WTC11 (cell line): ENCODE data around the gene KRT76. TPM values are rescaled to one million over a fixed set of nuclear protein-coding genes. Genes with fewer than 3 reads are reported as not detected.

Source experiments
- ATAC-seq: fragments of 200-7000 bp; cut with Tn5 transposase; 2 replicates; pipeline ENCODE4 v1.10.0; 2021; ENCODE audit warnings: mild to moderate bottlenecking, moderate library complexity
- CTCF ChIA-PET: fragments of 300-600 bp; sonication (Branson Sonifier 250); formaldehyde crosslinking; loops from one replicate; lab custom pipeline; 2021; ENCODE audit warnings: antibody characterized with exemption; lab: Charles Lee
- POLR2A ChIA-PET: fragments of 350-600 bp; sonication (Branson Sonifier 250); formaldehyde crosslinking; loops from one replicate; lab custom pipeline; 2021; ENCODE audit warnings: antibody characterized with exemption; lab: Charles Lee
- DNase-seq: peaks from one replicate; pipeline ENCODE4 v3.0.0; 2021; ENCODE audit warnings: low spot score
- H3K27ac Mint-ChIP-seq: 2 replicates; pipeline ENCODE4 v1.8.0; 2021; ENCODE audit warnings: mixed read lengths
- H3K27me3 Mint-ChIP-seq: 2 replicates; pipeline ENCODE4 v1.8.0; 2021; ENCODE audit warnings: low read depth, mild to moderate bottlenecking, moderate library complexity, mixed read lengths
- H3K36me3 Mint-ChIP-seq: 2 replicates; pipeline ENCODE4 v1.8.0; 2021; ENCODE audit warnings: mixed read lengths
- H3K4me1 Mint-ChIP-seq: 2 replicates; pipeline ENCODE4 v1.8.0; 2022; ENCODE audit warnings: mixed read lengths
- H3K4me3 Mint-ChIP-seq: 2 replicates; pipeline ENCODE4 v1.8.0; 2021; ENCODE audit warnings: mild to moderate bottlenecking, moderate library complexity, mixed read lengths
- H3K9me3 Mint-ChIP-seq: 2 replicates; pipeline ENCODE4 v1.8.0; 2021; ENCODE audit warnings: mixed read lengths
- AFF4 ChIP-seq: sonication (generic); formaldehyde crosslinking; IDR thresholded peaks from 2 replicates; pipeline ENCODE4 v1.8.1; 2023; ENCODE audit warnings: mild to moderate bottlenecking, missing genetic modification reagents, borderline replicate concordance
- ATF1 ChIP-seq: sonication (generic); formaldehyde crosslinking; IDR thresholded peaks from 2 replicates; pipeline ENCODE4 v1.8.1; 2023; ENCODE audit warnings: mild to moderate bottlenecking, moderate library complexity, missing genetic modification reagents
- ATF2 ChIP-seq: sonication (generic); formaldehyde crosslinking; IDR thresholded peaks from 2 replicates; pipeline ENCODE4 v1.8.1; 2022; ENCODE audit warnings: low read depth, missing genetic modification reagents, borderline replicate concordance
- ATF3 ChIP-seq: sonication (generic); formaldehyde crosslinking; conservative IDR thresholded peaks from 2 replicates; pipeline ENCODE4 v1.8.1; 2022; ENCODE audit warnings: mild to moderate bottlenecking, missing genetic modification reagents
- ATF6 ChIP-seq: sonication (generic); formaldehyde crosslinking; IDR thresholded peaks from 2 replicates; pipeline ENCODE4 v1.8.1; 2023; ENCODE audit warnings: mild to moderate bottlenecking, missing genetic modification reagents
- ERG ChIP-seq: fragments of 250-450 bp; sonication (Bioruptor Pico); IDR thresholded peaks from 2 replicates; pipeline ENCODE4 v1.8.0; 2021; ENCODE audit warnings: mild to moderate bottlenecking
- HMGA2 ChIP-seq: fragments of 250-450 bp; sonication (Bioruptor Pico); IDR thresholded peaks from 2 replicates; pipeline ENCODE4 v1.4.0; 2021; ENCODE audit warnings: mild to moderate bottlenecking, moderate library complexity
- NFE2L1 ChIP-seq: sonication (generic); formaldehyde crosslinking; IDR thresholded peaks from 2 replicates; pipeline ENCODE4 v1.8.1; 2023; ENCODE audit warnings: missing genetic modification reagents
- PRRX2 ChIP-seq: fragments of 250-450 bp; sonication (Bioruptor Pico); IDR thresholded peaks from 2 replicates; pipeline ENCODE4 v1.8.0; 2021; ENCODE audit warnings: mild to moderate bottlenecking
- USF1 ChIP-seq: sonication (generic); formaldehyde crosslinking; IDR thresholded peaks from 2 replicates; pipeline ENCODE4 v1.8.0; 2022; ENCODE audit warnings: mild to moderate bottlenecking, missing genetic modification reagents
- ZNF219 ChIP-seq: sonication (generic); formaldehyde crosslinking; IDR thresholded peaks from 2 replicates; pipeline ENCODE4 v1.8.0; 2023; ENCODE audit warnings: missing genetic modification reagents, mild to moderate bottlenecking, borderline replicate concordance
- ZNF396 ChIP-seq: fragments of 250-450 bp; sonication (Bioruptor Pico); IDR thresholded peaks from 2 replicates; pipeline ENCODE4 v1.8.0; 2021; ENCODE audit warnings: mild to moderate bottlenecking, moderate library complexity, borderline replicate concordance
- ZSCAN18 ChIP-seq: fragments of 250-450 bp; sonication (Bioruptor Pico); IDR thresholded peaks from 2 replicates; pipeline ENCODE4 v2.1.2; 2022; ENCODE audit warnings: mild to moderate bottlenecking, moderate library complexity
- total RNA-seq: library from RNA; stranded (reverse); gene quantifications from 3 replicates; pipeline ENCODE4 v1.2.3, GENCODE V29; 2021

KRT76 gene
- total RNA-seq, 1 experiment from 2014 or later, result not detected

- TF ChIP-seq ZNF396 (CRISPR knock-in tag), result no peak
- no peak for TF ChIP-seq ATF3 (CRISPR knock-in tag)
- TF ChIP-seq ATF1 (CRISPR knock-in tag), result no peak
- TF ChIP-seq USF1 (CRISPR knock-in tag), result no peak
- TF ChIP-seq ATF6 (CRISPR knock-in tag), result no peak
- TF ChIP-seq ATF2, result no peak
- no peak for TF ChIP-seq ZNF219 (CRISPR knock-in tag)
- no peak for TF ChIP-seq NFE2L1
- TF ChIP-seq AFF4, result no peak
- TF ChIP-seq ERG, result no peak
- no peak for TF ChIP-seq PRRX2 (CRISPR knock-in tag)
- TF ChIP-seq ZSCAN18 (CRISPR knock-in tag), result no peak
- TF ChIP-seq HMGA2 (CRISPR knock-in tag), result no peak
- peaks cover 6% of the 10 kb centered on the region for H3K9me3 Mint-ChIP-seq
- ChIA-PET CTCF (interaction anchor here (1.0 to 5.8 kb wide), 9 partner anchors 12 to 98 kb away, joined by 3 to 25 read pairs (median 5); no protein-coding TSS in a partner anchor), POLR2A (no interaction called here)
- peaks cover 13% of the 10 kb centered on the region for H3K27me3 Mint-ChIP-seq
- ATAC-seq (peak; percentile 29), DNase-seq (no peak)
- H3K27ac Mint-ChIP-seq, result no peak overlapping the region
- H3K4me3 Mint-ChIP-seq, result peak overlapping the region; percentile 50
- H3K36me3 Mint-ChIP-seq, result no peaks in the 10 kb centered on the region
- peaks cover 7% of the 10 kb centered on the region for H3K4me1 Mint-ChIP-seq
These were observed 13.5 kb upstream of the KRT76 start for GRCh38 chr12:52790427-52791270.
